HG03460 (cell line): ENCODE measurements around the gene MFAP2.

ENCODE experiments used
- ATAC-seq: cut with Tn5 transposase; IDR thresholded peaks from one replicate; pipeline ENCODE4 v1.9.1; 2021; ENCODE audit not compliant: unreplicated experiment

The MFAP2 gene

GRCh38 chr1:16981269-16981849, 939 bp upstream of the MFAP2 start:
- no peak for ATAC-seq

GRCh38 chr1:16979475-16980327, 719 bp downstream of the MFAP2 start:
- ATAC-seq, result no peak

GRCh38 chr1:16978567-16979474, 1.6 kb downstream of the MFAP2 start:
- ATAC-seq, result no peak

GRCh38 chr1:16978139-16978538, 2.3 kb downstream of the MFAP2 start:
- no peak for ATAC-seq

- no peak for ATAC-seq
Measured at GRCh38 chr1:16977377-16977776, 3.0 kb downstream of the MFAP2 start.

GRCh38 chr1:16976966-16977365, 3.5 kb downstream of the MFAP2 start:
- ATAC-seq, result no peak

GRCh38 chr1:16975838-16976237, 4.6 kb downstream of the MFAP2 start:
- ATAC-seq, result no peak

- ATAC-seq, result no peak
Measured at GRCh38 chr1:16975211-16975610, 5.2 kb downstream of the MFAP2 start.

- ATAC-seq, result no peak
Measured at GRCh38 chr1:16973215-16973614, 7.2 kb downstream of the MFAP2 start.

GRCh38 chr1:16972189-16972895, 8.1 kb downstream of the MFAP2 start:
- no peak for ATAC-seq

- ATAC-seq, result no peak
Measured at GRCh38 chr1:16971341-16972188, 8.9 kb downstream of the MFAP2 start.

- ATAC-seq, result no peak
Measured at GRCh38 chr1:16970132-16970910, 10.1 kb downstream of the MFAP2 start.

- no peak for ATAC-seq
Measured at GRCh38 chr1:16969651-16970050, 10.8 kb downstream of the MFAP2 start.

- no peak for ATAC-seq
Measured at GRCh38 chr1:16969057-16969611, 11.3 kb downstream of the MFAP2 start.

- no peak for ATAC-seq
Measured at GRCh38 chr1:16968372-16968771, 12.0 kb downstream of the MFAP2 start.

- no peak for ATAC-seq
Measured at GRCh38 chr1:16967962-16968361, 12.5 kb downstream of the MFAP2 start.

- ATAC-seq, result no peak
Measured at GRCh38 chr1:16967095-16967575, 13.3 kb downstream of the MFAP2 start.

GRCh38 chr1:16966282-16966681, 14.1 kb downstream of the MFAP2 start:
- no peak for ATAC-seq
